NCI-H345 treated with DMSO at 0.1 percent for 48 hours (cell line): ENCODE results near the gene ADAR.

Source experiments
- DNase-seq: peaks from one replicate; lab custom pipeline; 2025; ENCODE audit not compliant: unreplicated experiment; lab: John Stamatoyannopoulos, UW

ADAR gene

DNA sequence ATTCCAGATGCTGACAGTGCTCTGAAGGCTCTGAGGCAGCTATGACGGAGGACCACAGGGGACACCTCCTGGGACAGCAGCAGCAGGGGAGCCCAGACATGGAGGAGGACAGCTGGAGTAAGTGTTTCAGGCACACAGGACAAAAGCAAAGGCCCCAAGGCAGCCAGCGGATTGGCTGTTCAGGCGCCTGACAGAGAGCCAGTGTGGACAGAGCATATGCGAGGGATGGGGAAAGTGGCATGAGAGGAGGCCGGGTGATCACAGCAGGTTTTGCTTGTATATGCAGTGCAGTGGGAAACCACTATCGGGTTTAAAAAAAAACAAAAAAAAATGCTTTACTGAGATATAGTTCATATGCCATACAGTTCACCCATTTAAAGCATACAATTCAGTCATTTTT is 21.3 kb downstream of the ADAR start:
- no peak for DNase-seq

DNA sequence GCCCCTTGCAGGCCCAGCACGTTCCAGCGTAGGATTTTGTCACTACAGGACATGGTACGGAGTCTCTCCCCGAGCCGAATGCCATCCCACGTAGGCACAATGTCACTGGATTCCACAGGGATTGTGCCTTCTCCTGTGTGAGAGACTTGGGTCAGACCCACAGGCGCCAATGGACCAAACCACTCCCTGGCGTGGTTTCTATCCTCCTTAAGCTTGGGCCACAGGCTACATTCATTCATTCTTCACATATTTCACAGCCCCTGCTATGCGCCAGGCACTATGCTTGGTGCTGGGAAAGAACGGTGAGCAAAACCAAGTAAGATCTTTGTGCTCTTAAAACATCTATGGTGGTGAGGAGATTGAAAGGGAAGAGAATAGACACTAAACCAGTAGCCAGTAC is 21.8 kb downstream of the ADAR start:
- DNase-seq: no peak

DNA sequence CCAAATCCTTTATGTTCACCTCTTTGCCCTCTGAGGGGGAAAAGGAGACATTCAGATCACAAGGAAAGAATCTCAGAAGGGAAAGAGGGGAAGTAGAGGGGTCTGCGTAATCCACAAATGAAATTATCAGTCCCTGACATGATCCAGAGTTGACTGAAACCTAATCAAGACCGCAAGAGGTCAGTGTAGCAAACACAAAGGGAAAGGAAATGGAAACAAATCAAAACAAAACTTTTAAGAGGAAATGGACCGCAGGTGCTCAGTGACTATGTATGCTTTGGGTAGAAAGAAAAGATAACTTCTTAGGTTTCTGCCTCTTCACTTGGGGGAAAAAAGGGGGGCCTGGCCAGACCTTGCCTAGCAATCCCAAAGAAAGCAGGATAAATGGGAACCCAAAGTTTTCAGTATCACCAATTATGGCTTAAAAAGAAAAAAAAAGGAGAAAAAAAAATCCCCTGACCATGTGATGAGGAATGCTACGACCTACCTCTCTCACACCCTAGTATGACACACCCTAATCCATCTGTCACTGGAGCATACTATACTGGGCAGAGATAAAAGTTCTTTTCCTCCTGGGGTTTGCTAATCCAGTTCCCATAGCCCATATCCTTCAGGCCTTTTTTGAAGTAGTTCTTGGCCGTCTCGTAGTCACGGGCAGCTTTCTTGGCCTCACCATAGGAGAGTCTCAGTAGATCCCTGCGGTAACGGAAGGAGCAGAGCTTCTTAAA is 23.6 kb downstream of the ADAR start:
- DNase-seq: no peak

DNA sequence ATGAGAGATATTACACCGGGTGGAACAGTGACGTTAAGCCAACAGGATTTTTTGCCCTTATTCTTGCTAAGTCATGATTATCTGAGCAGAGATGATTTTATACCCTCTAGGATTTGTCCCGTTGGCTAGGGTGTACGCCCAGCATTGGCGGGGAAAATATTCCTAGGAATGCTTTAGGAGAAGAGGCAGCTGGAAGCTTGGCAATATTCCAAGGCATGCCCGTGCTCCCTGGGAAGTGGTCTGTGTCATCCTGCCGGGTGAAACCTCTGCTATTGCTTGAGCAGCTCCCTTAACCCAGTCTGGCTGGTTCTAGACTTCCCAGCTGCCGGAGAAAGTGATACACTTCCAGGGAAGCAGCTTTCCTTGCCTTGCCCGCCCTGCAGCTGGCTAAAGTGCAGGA is 24.2 kb downstream of the ADAR start:
- peak; percentile 15 for DNase-seq

DNA sequence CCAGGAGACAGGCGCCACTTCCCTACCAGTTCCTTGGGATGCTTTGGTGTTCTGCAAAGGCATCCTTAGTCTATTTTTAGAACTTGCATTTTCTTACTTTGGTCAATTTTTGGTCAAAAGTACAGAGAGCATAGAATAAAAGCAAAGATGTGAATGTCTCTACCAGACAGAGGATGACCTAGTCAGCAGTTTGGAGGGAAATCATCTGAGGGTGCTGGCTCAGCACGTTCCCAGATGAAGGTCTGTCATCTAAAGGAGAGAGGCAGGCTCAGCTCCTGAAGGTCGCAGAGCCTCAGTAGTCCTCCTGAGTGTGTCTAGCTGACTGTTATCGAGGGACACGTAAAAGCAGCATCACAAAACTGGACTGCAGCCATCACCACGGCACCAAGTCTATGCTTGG is 25.1 kb downstream of the ADAR start:
- DNase-seq: no peak

DNA sequence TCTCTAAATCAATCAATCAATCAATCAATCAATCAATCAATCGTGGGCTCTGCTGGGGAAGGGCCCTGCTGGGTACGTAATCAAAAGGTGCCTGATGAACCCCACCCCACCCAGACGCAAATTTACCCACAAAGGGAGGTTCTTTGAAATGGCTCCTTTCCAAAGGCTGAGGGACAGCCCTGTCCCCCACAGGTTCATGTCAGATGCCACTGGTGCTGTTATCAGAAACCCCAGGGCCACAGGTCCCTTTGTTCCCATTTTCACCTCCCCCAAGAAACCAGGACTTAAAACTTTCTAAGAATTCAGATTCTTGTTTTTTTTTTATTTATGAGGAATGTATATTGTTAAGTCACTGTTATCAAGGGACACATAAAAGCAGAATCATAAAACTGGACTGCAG is 26.2 kb downstream of the ADAR start:
- no peak for DNase-seq

DNA sequence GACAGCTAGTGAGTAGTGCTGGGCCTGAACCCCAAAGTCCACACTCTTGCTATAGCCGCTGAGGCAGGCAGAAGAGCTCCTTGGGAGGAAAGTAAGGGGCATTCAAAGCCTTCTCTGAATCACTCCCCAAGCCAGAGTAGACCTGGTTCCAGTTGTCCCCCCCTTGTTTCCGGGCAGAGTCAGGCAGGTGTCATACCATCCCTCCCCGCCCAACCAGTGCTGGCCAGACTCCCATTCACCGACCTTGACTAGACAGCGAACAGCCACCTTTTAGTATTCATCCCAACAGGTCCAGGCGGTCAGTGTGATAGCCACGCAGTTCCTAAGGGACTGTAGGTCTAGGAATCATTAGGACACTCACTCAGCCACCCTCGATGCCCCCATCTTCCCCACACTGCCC is 28.6 kb downstream of the ADAR start:
- DNase-seq: no peak

DNA sequence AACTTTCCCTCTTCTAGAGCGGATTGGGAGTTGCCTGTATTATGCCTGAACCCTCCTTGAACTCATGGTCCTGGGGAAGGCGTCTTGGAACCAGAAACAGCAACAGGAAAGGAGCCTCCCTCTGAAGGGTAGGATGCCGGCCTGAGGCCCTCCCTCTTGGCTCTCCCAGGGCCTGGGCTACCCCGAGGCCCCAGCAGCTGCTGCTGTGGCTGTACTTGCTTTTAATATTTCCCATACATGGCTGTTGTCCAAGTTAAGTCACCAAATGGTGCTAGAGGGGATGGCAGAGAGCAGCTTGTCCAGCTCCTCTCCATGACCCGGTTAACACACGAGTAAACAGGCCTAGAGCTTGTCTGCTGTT is 29.9 kb downstream of the ADAR start:
- DNase-seq: no peak

DNA sequence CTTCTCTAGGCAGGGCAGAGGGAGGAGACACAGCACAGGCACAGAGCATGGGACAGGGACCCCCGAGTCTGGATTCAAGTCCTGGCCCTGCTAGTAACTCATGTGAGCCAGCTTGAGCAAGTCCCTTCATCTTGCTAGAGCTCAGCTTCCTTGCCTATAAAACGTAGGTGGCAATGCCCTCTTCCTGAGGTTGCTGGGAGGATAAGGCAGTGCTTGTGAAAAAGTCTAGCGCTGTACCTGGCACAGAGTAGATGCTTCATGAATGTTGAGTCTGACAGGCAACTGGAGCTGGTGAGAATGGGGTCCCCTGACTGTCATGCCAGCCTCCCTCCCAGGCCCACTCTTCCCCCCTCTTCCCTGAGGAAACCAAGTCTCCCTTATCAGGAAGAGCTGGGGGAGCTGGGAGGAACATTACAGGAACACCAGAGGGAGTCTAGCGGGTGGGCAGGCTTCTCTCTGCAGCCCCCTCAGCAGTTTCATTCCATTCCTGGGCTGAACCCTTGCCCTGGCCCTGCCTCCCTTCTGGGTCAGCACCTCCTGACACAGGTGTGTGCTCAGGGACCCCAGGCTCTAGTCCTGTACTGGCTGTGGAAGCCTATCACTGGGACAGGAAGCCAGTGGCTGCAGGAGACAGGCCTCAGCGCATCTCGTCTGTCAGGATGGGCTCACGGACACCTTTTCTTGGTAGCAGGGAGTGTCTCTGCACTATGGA is 30.5 kb downstream of the ADAR start:
- DNase-seq: no peak

DNA sequence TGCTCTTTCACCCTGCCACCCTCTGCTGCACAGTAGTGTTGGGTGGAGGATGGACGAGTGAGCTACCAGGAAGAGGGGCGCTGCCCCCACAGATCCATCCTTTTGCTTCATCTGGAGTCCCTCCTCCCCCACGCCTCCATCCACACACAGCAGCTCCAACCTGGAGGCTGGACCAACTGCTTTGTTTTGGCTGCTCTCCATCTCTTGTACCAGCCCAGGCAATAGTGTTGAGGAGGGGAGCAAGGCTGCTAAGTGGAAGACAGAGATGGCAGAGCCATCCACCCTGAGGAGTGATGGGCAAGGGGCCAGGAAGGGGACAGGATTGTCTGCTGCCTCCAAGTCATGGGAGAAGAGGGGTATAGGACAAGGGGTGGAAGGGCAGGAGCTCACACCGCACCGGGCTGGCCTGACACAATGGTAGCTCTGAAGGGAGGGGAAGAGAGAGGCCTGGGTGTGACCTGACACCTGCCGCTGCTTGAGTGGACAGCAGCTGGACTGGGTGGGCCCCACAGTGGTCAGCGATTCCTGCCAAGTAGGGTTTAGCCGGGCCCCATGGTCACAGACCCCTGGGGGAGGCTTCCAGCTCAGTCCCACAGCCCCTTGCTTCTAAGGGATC is 31.9 kb downstream of the ADAR start:
- no peak for DNase-seq

DNA sequence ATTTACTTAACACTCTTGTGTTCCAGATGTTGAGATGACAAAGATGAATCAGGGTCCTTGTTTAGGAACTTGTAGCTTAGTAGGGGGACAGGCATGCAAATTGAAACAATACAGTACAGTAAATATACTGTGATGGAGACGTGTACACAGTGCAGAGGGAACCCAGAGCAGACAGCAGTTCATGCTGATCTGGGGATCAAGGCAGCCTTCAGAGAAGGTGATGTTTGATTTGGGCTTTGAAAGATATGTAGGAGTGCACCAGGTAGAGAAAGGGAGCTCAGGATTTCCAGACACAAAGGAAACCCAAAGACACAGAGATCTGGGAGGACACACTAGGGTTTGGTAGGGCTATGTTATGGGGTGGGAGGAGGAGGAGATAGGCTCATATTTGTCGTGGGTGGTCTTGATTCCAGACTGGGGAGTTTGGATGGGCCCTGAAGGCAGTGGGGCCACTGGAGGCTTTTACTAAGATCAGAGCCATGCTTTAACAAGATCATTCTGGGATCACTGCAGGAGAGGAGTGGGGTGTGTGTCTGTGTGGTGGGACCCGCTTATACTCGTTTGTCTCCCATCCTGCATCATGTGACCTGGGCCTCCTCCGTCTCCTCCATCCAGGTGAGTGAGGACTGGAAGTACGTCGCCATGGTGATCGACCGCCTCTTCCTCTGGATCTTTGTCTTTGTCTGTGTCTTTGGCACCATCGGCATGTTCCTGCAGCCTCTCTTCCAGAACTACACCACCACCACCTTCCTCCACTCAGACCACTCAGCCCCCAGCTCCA is 32.6 kb downstream of the ADAR start:
- no peak for DNase-seq

DNA sequence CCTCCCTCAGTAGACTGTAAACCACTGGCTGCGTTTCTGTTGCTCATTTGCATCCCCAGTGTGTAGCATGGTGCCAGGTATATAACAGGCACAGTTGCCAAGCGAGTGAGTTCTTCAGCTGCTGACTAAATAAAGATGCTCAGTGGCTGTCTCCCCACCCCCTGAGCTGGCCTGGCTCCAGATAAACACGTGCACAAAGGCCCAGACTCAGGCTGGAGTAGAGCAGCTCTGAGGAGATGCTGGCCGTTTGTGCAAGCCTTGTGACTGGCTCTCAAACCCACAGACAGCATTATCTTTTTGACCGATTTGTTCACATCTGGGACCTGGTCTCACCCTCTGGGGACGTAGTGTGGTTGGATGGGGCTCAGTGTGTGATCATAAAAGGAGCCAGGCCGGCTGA is 33.3 kb downstream of the ADAR start:
- peak; percentile 85 for DNase-seq

DNA sequence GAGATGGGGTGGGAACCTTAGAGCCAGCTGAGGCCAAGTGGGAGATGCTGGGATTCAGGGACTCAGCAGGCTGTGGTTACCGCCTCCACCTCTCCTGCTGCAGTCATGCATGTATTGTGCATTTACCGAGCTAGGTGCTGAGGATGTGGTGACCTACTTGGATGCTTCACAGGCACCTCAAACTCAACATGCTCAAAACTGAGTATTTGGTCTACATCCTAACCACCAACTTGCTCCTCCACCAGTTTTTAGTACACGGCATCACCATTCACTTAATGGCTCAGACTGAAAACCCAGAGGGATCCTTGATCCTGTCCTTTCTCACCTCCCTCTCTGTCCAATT is 34.8 kb downstream of the ADAR start:
- no peak for DNase-seq

DNA sequence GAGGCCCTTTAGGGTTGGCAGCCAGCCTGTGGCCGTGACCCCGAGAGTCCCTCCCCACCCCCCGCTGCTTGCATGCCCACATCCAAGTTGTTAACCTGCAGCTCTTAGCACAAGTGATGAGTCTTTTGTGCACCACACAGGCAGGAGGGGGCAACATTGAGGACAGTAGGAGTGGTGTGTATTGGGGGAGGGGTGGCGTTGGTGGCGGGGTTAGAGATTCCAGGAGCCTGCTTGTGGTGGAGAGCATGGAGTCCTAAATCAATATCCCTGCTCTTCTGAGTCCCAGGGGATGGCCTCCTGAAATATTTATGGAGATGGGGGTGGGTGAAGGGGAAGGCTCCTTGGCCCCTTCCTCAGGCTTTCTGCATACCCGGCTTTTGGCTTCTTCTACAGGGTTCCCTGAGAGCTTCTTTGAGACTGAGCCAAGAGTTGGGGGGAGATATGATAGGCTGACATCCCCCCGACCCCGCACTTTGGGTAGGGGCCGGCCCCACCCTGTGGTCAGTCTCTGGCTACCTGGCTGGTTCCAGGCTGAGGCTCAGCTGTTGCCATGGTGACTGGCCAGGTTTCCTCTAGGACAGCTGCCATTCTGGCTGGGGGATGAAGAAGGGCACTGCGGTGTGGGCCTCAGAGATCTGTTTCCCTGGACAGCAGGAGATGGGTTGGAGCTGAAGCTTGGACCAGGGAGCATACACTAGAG is 35.4 kb downstream of the ADAR start:
- no peak for DNase-seq

DNA sequence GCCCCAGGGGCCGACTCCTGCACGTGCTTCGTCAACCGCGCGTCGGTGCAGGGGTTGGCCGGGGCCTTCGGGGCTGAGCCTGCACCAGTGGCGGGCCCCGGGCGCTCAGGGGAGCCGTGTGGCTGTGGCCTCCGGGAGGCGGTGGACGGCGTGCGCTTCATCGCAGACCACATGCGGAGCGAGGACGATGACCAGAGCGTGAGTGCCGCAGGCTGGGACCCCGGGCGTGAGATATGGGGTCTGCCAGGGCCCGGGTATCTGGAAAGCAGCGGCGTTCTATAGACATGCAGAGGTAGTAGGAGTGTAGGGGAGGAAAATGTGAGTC is 36.1 kb downstream of the ADAR start:
- DNase-seq: no peak

DNA sequence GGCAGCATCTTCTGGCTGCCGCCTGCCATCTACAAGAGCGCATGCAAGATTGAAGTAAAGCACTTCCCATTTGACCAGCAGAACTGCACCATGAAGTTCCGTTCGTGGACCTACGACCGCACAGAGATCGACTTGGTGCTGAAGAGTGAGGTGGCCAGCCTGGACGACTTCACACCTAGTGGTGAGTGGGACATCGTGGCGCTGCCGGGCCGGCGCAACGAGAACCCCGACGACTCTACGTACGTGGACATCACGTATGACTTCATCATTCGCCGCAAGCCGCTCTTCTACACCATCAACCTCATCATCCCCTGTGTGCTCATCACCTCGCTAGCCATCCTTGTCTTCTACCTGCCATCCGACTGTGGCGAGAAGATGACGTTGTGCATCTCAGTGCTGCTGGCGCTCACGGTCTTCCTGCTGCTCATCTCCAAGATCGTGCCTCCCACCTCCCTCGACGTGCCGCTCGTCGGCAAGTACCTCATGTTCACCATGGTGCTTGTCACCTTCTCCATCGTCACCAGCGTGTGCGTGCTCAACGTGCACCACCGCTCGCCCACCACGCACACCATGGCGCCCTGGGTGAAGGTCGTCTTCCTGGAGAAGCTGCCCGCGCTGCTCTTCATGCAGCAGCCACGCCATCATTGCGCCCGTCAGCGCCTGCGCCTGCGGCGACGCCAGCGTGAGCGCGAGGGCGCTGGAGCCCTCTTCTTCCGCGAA is 36.6 kb downstream of the ADAR start:
- no peak for DNase-seq

DNA sequence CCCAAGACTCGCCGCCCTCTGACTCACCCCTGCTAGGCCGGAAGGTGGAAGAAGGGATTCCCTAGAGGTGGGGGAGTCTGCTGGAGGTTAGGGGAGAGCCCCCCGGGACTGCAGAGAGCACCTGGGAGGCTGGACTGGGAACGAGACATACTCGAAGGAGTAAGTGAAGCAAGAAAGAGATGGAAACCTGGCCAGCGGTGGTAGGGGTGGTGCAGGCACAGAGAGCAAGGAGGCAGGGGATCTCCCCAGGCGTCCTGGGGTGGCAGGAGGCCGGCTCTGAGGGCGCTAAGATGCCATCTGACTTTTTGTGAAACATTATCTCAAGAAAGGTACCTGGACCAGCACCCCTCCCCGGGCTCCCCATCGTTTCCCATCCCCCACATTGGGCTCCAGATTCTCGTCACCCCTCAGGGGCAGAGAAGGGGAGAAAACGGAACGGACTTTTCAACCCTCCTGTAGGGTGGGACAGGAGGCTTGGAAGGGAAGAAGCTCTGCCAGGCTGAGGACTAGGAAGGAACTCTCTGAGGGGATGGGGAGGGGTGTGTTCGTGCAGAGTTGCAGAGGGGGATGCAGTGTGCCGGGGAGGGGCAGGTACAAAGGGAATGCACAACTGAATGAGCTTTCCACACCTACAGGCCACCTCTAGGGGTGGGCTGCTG is 39.7 kb downstream of the ADAR start:
- DNase-seq: no peak

DNA sequence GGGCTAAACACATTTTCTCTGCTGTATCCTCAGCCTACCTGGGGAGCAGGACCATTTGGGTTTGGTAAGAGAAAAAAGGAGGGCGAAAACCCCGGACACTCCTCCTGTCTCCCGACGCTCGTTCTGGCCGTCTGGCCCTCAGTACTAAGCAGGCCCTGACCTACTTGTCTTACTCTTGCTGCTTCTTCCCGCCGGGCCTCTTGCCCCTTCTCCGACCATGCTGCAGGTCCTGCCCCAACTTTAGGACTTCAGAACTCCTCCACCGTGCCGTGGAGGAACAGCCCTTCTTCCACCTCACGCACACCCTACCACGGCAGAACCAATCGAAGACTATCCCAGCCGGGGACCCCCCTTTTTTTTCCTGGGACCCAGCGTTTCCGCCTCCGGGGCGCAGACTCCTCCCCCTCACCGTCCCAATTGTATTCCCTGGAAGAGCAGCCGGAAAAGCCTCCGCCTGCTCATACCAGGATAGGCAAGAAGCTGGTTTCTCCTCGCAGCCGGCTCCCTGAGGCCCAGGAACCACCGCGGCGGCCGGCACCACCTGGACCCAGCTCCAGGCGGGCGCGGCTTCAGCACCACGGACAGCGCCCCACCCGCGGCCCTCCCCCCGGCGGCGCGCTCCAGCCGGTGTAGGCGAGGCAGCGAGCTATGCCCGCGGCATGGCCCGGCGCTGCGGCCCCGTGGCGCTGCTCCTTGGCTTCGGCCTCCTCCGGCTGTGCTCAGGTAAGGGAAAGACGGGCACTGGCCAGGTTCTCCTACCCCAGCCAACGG is 40.4 kb downstream of the ADAR start, which contains the start of gene CHRNB2:
CHRNB2 (plus strand) TSS at position 393 of the 771 bp plus-strand sequence; CDS start at position 660, 267 bp downstream.
- peak; percentile 94 for DNase-seq

DNA sequence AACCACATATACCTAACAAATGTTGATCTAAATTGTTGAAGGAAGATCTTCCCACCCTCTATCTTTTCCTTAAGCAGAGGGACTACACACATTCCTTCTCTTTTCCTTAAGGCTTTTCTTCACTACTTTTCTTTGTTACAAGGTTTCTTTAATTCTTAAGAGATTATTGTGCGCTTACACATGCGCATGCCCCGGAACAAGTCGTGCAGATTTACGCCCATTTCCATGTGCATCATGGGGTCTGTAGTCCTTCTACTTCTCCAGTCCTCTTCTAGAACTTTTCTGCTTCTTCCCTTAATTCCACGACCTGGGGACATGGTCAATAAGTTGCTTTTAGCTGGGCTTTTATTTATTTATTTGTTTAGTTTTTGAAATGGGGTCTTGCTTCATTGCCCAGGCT is 42.1 kb downstream of the ADAR start:
- DNase-seq: no peak
